ENCODE data around the gene NEDD9. TPM values are rescaled to one million over a fixed set of nuclear protein-coding genes. Genes with fewer than 3 reads are reported as not detected.

NEDD9 gene
- total and polyA plus RNA-seq, 2 of the 4 experiments (the other 2 are of a cell fraction): 7.6 to 16.5 TPM

DNA sequence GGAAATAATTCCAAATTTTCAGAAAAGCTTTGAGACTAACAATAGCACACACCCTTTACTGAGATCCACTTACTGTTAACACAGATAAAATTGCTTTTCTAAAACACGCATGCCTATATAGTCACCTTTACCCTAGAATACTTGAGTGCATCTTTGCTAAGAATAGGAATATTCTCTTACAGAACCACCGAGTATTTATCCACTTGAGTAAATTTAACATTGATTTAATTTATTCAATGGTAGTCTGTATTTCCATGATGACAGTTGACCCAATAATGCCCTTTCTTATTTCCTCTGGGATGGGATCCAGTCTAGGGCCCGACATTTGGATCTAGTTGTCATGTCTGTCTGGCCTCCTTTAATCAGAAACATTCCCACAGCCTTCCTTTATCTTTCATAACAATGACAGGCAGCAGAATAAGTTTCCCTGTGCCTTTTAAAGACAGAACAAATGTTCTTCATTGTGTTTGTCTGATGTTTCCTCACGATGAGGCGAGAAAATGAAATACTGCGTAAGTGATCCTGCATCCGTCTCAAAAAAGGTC is 64.3 kb downstream of the NEDD9 start:
- Histone ChIP-seq H2AFZ (replicated peaks; ENCODE audit: low read length, poor library complexity) (no peak overlapping the region), H3K9me3 (ENCODE audit: control insufficient read depth, insufficient read depth, low read length) (no peaks in the 10 kb centered on the region), H3K4ac (ENCODE audit: low read depth, low read length) (no peak overlapping the region), H3K79me1 (ENCODE audit: low read depth in 1 of 2, low read length in 2 of 2) (no peaks in the 10 kb centered on the region), H2BK5ac (ENCODE audit: low read depth, low read length, poor library complexity, severe bottlenecking) (no peak overlapping the region), H3K18ac (ENCODE audit: low read depth, low read length) (no peak overlapping the region), H4K5ac (ENCODE audit: low read depth, low read length) (no peak overlapping the region), H3K9ac (ENCODE audit: low read depth, low read length) (no peak overlapping the region), H4K91ac (ENCODE audit: insufficient read depth, low read depth, low read length) (no peak overlapping the region), H3K27me3 (ENCODE audit: control insufficient read depth, insufficient read depth, low read length) (no peaks in the 10 kb centered on the region), H3K27ac (ENCODE audit: insufficient read depth, low read length) (no peak overlapping the region), H2BK15ac (ENCODE audit: low read depth, low read length) (no peak overlapping the region), H3K4me2 (ENCODE audit: low read depth, low read length) (no peak overlapping the region), H3K4me3 (ENCODE audit: insufficient read depth, low read depth, low read length) (no peak overlapping the region), H4K8ac (ENCODE audit: low read depth in 2 of 2, low read length in 2 of 2) (no peak overlapping the region), H3K56ac (ENCODE audit: extremely low read depth, insufficient read depth, low read length) (no peak overlapping the region), H2AK5ac (ENCODE audit: low read depth, low read length) (no peak overlapping the region), H2BK20ac (ENCODE audit: low read depth, low read length) (no peak overlapping the region), H2AK9ac (replicated peaks; ENCODE audit: low read depth, low read length, poor library complexity) (no peak overlapping the region), H3K23ac (ENCODE audit: low read depth, low read length) (no peak overlapping the region), H3K14ac (replicated peaks; ENCODE audit: low read depth, low read length) (no peak overlapping the region), H2BK120ac (ENCODE audit: low read depth, low read length) (no peak overlapping the region), H4K20me1 (ENCODE audit: insufficient read depth, low read length) (no peaks in the 10 kb centered on the region), H3K36me3 (ENCODE audit: control insufficient read depth, insufficient read depth, low read length) (no peaks in the 10 kb centered on the region), H3K9me1 (ENCODE audit: insufficient read depth, low read length) (no peaks in the 10 kb centered on the region), H3K4me1 (ENCODE audit: control insufficient read depth, insufficient read depth, low read length) (no peaks in the 10 kb centered on the region)
- WGBS, 2 experiments (ENCODE audit: extremely low coverage in 2 of 2, insufficient read length in 1 of 2): 57% methylated on average over 1 of the region's 7 CpGs; no CpG with 5 or more reads in 1 of the 2 experiments
- no peak for ATAC-seq (ENCODE audit: low read depth)
- DNase-seq: no peak
- CTCF ChIA-PET: no interaction called here
- TF ChIP-seq MAFK (IDR thresholded peaks at IDR 0.05; ENCODE audit: low read depth, low read length) (no peak), RAD21 (IDR thresholded peaks at IDR 0.05; ENCODE audit: low read length) (no peak), RCOR1 (IDR thresholded peaks at IDR 0.05; ENCODE audit: insufficient replicate concordance, low read length) (no peak), RFX5 (IDR thresholded peaks at IDR 0.05; ENCODE audit: low read depth, low read length) (no peak), BHLHE40 (IDR thresholded peaks at IDR 0.05; ENCODE audit: low read depth, low read length) (no peak)
- TF ChIP-seq, protein P1, sequence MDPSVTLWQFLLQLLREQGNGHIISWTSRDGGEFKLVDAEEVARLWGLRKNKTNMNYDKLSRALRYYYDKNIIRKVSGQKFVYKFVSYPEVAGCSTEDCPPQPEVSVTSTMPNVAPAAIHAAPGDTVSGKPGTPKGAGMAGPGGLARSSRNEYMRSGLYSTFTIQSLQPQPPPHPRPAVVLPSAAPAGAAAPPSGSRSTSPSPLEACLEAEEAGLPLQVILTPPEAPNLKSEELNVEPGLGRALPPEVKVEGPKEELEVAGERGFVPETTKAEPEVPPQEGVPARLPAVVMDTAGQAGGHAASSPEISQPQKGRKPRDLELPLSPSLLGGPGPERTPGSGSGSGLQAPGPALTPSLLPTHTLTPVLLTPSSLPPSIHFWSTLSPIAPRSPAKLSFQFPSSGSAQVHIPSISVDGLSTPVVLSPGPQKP (IDR thresholded peaks at IDR 0.05; ENCODE audit: borderline replicate concordance, low read depth, low read length): no peak
- TF ChIP-seq, protein P2, sequence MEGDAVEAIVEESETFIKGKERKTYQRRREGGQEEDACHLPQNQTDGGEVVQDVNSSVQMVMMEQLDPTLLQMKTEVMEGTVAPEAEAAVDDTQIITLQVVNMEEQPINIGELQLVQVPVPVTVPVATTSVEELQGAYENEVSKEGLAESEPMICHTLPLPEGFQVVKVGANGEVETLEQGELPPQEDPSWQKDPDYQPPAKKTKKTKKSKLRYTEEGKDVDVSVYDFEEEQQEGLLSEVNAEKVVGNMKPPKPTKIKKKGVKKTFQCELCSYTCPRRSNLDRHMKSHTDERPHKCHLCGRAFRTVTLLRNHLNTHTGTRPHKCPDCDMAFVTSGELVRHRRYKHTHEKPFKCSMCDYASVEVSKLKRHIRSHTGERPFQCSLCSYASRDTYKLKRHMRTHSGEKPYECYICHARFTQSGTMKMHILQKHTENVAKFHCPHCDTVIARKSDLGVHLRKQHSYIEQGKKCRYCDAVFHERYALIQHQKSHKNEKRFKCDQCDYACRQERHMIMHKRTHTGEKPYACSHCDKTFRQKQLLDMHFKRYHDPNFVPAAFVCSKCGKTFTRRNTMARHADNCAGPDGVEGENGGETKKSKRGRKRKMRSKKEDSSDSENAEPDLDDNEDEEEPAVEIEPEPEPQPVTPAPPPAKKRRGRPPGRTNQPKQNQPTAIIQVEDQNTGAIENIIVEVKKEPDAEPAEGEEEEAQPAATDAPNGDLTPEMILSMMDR (conservative IDR thresholded peaks at IDR 0.05; ENCODE audit: low read depth, low read length): no peak
- TF ChIP-seq, protein P3, sequence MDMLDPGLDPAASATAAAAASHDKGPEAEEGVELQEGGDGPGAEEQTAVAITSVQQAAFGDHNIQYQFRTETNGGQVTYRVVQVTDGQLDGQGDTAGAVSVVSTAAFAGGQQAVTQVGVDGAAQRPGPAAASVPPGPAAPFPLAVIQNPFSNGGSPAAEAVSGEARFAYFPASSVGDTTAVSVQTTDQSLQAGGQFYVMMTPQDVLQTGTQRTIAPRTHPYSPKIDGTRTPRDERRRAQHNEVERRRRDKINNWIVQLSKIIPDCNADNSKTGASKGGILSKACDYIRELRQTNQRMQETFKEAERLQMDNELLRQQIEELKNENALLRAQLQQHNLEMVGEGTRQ (IDR thresholded peaks at IDR 0.05; ENCODE audit: low read depth, low read length): no peak
- intact Hi-C loops (cut with micrococcal nuclease) (no loop called here), in situ Hi-C loops (cut with MboI; ENCODE audit: low sequenced_read_pairs) (no loop called here), dilution Hi-C loops (cut with HindIII; ENCODE audit: low sequenced_read_pairs, unreplicated experiment) (no loop called here)
- no TSS peak for BruUV-seq (replicated peaks)
- POLR2A ChIA-PET (ENCODE audit: unreplicated experiment): no interaction called here

All from IMR-90 (cell line).